GM18508 (cell line): Measurements from ENCODE around the gene GNG13.
"Not testable (repeated sequence)": the region's sequence is repeated elsewhere in the genome, so short reads cannot be mapped to it uniquely, and the experiment has no call there.

Experiments
- ATAC-seq: cut with Tn5 transposase; IDR thresholded peaks from one replicate; pipeline ENCODE4 v1.9.1; 2021; ENCODE audit warnings: moderate number of reproducible peaks; ENCODE audit not compliant: insufficient read depth, unreplicated experiment

Gene GNG13

GRCh38 chr16:764848-765487, 35.6 kb downstream of the GNG13 start:
- ATAC-seq, result no peak

GRCh38 chr16:764184-764750, 36.3 kb downstream of the GNG13 start:
- ATAC-seq, result no peak

- ATAC-seq, result no peak
Observed at GRCh38 chr16:763369-764183, 37.0 kb downstream of the GNG13 start.

- no peak for ATAC-seq
Observed at GRCh38 chr16:762595-763268, 37.8 kb downstream of the GNG13 start.

GRCh38 chr16:761625-762513, 38.7 kb downstream of the GNG13 start:
- no peak for ATAC-seq

GRCh38 chr16:760545-761343, 39.8 kb downstream of the GNG13 start, which contains the start of gene MSLN:
TSS of gene MSLN (plus strand) at chr16:760734. CDS start at chr16:762681, 1,947 bp downstream.
- no peak for ATAC-seq

- ATAC-seq, result no peak
Observed at GRCh38 chr16:760065-760464, 40.5 kb downstream of the GNG13 start.

GRCh38 chr16:759110-759910, 41.2 kb downstream of the GNG13 start:
- ATAC-seq, result no peak

GRCh38 chr16:756428-756827, 44.1 kb downstream of the GNG13 start:
- ATAC-seq, result no peak

GRCh38 chr16:754656-755055, 45.9 kb downstream of the GNG13 start:
- no peak for ATAC-seq

GRCh38 chr16:754121-754607, 46.4 kb downstream of the GNG13 start:
- not testable (repeated sequence) for ATAC-seq

GRCh38 chr16:752007-752312, 48.6 kb downstream of the GNG13 start:
- ATAC-seq, result no peak

GRCh38 chr16:751152-752006, 49.2 kb downstream of the GNG13 start:
- ATAC-seq, result no peak

GRCh38 chr16:750485-750884, 50.0 kb downstream of the GNG13 start:
- ATAC-seq, result no peak

GRCh38 chr16:749010-749409, 51.5 kb downstream of the GNG13 start:
- ATAC-seq, result no peak
